ENCODE data around the gene S100A13.

S100A13 gene

GRCh38 chr1:153624965-153625611 lies 2.2 kb downstream of the S100A13 start:
- H3K9me3 Mint-ChIP-seq, result no peaks in the 10 kb centered on the region

GRCh38 chr1:153623101-153623500 lies 4.2 kb downstream of the S100A13 start:
- H3K4me3 Mint-ChIP-seq, result no peak overlapping the region
- no peak overlapping the region for H3K27ac Mint-ChIP-seq
- H3K27me3 Mint-ChIP-seq (ENCODE audit: low read depth), result no peaks in the 10 kb centered on the region
- H3K36me3 Mint-ChIP-seq (ENCODE audit: low read depth), result no peaks in the 10 kb centered on the region
- H3K4me1 Mint-ChIP-seq (ENCODE audit: low read depth), result no peaks in the 10 kb centered on the region
- no peaks in the 10 kb centered on the region for H3K9me3 Mint-ChIP-seq

More at GRCh38 chr1:153624965-153625611, 2.2 kb downstream of the S100A13 start:
- Mint-ChIP-seq H3K27ac (no peak overlapping the region), H3K4me3 (no peak overlapping the region), H3K36me3 (ENCODE audit: low read depth) (no peaks in the 10 kb centered on the region), H3K4me1 (ENCODE audit: low read depth) (no peaks in the 10 kb centered on the region), H3K27me3 (ENCODE audit: low read depth) (no peaks in the 10 kb centered on the region)

- peaks cover 5% of the 10 kb centered on the region for H3K4me1 Mint-ChIP-seq (ENCODE audit: low read depth)
- no peaks in the 10 kb centered on the region for H3K36me3 Mint-ChIP-seq (ENCODE audit: low read depth)
- H3K4me3 Mint-ChIP-seq, result no peak overlapping the region
- no peaks in the 10 kb centered on the region for H3K9me3 Mint-ChIP-seq
- no peak overlapping the region for H3K27ac Mint-ChIP-seq
- H3K27me3 Mint-ChIP-seq (ENCODE audit: low read depth), result no peaks in the 10 kb centered on the region
These were observed 8.1 kb downstream of the S100A13 start for GRCh38 chr1:153619171-153619570.

GRCh38 chr1:153617663-153618062 lies 9.6 kb downstream of the S100A13 start:
- no peaks in the 10 kb centered on the region for H3K36me3 Mint-ChIP-seq (ENCODE audit: low read depth)
- H3K27me3 Mint-ChIP-seq (ENCODE audit: low read depth), result no peaks in the 10 kb centered on the region
- H3K4me3 Mint-ChIP-seq, result no peak overlapping the region
- H3K4me1 Mint-ChIP-seq (ENCODE audit: low read depth), result peaks cover 5% of the 10 kb centered on the region
- no peaks in the 10 kb centered on the region for H3K9me3 Mint-ChIP-seq
- no peak overlapping the region for H3K27ac Mint-ChIP-seq

- Mint-ChIP-seq H3K4me1 (ENCODE audit: low read depth) (peaks cover 5% of the 10 kb centered on the region), H3K27me3 (ENCODE audit: low read depth) (no peaks in the 10 kb centered on the region), H3K9me3 (no peaks in the 10 kb centered on the region), H3K36me3 (ENCODE audit: low read depth) (no peaks in the 10 kb centered on the region), H3K27ac (no peak overlapping the region), H3K4me3 (no peak overlapping the region)
These were observed 10.4 kb downstream of the S100A13 start for GRCh38 chr1:153616917-153617311.

- no peak within 1 kb of the TSS for H3K4me3 Mint-ChIP-seq
- H3K9me3 Mint-ChIP-seq, result no peaks in the 10 kb centered on the region
- no peak within 1 kb of the TSS for H3K27ac Mint-ChIP-seq
- H3K27me3 Mint-ChIP-seq (ENCODE audit: low read depth), result no peaks in the 10 kb centered on the region
- H3K4me1 Mint-ChIP-seq (ENCODE audit: low read depth), result peaks cover 5% of the 10 kb centered on the region
- H3K36me3 Mint-ChIP-seq (ENCODE audit: low read depth), result no peaks in the 10 kb centered on the region
These were observed 11.0 kb downstream of the S100A13 start, which contains the start of gene S100A14 for GRCh38 chr1:153616144-153616916. TSS of gene S100A14 (minus strand) at chr1:153616325. CDS start at chr1:153615858, 467 bp downstream.

GRCh38 chr1:153615406-153615805 lies 11.9 kb downstream of the S100A13 start:
- Mint-ChIP-seq H3K4me3 (no peak overlapping the region), H3K9me3 (no peaks in the 10 kb centered on the region), H3K4me1 (ENCODE audit: low read depth) (peaks cover 5% of the 10 kb centered on the region), H3K36me3 (ENCODE audit: low read depth) (no peaks in the 10 kb centered on the region), H3K27me3 (ENCODE audit: low read depth) (no peaks in the 10 kb centered on the region), H3K27ac (no peak overlapping the region)

- Mint-ChIP-seq H3K4me1 (ENCODE audit: low read depth) (peaks cover 5% of the 10 kb centered on the region), H3K4me3 (no peak overlapping the region), H3K36me3 (ENCODE audit: low read depth) (no peaks in the 10 kb centered on the region), H3K27me3 (ENCODE audit: low read depth) (no peaks in the 10 kb centered on the region), H3K27ac (no peak overlapping the region), H3K9me3 (no peaks in the 10 kb centered on the region)
These were observed 12.4 kb downstream of the S100A13 start for GRCh38 chr1:153614906-153615305.

GRCh38 chr1:153614189-153614900 lies 13.0 kb downstream of the S100A13 start:
- no peaks in the 10 kb centered on the region for H3K9me3 Mint-ChIP-seq
- peaks cover 5% of the 10 kb centered on the region for H3K4me1 Mint-ChIP-seq (ENCODE audit: low read depth)
- no peak overlapping the region for H3K4me3 Mint-ChIP-seq
- H3K27ac Mint-ChIP-seq, result no peak overlapping the region
- H3K27me3 Mint-ChIP-seq (ENCODE audit: low read depth), result no peaks in the 10 kb centered on the region
- H3K36me3 Mint-ChIP-seq (ENCODE audit: low read depth), result no peaks in the 10 kb centered on the region

GRCh38 chr1:153613406-153613805 lies 13.9 kb downstream of the S100A13 start:
- H3K27me3 Mint-ChIP-seq (ENCODE audit: low read depth), result no peaks in the 10 kb centered on the region
- H3K9me3 Mint-ChIP-seq, result no peaks in the 10 kb centered on the region
- H3K36me3 Mint-ChIP-seq (ENCODE audit: low read depth), result no peaks in the 10 kb centered on the region
- no peak overlapping the region for H3K27ac Mint-ChIP-seq
- H3K4me1 Mint-ChIP-seq (ENCODE audit: low read depth), result peaks cover 5% of the 10 kb centered on the region
- no peak overlapping the region for H3K4me3 Mint-ChIP-seq

GRCh38 chr1:153612755-153613331 lies 14.5 kb downstream of the S100A13 start, which contains the start of gene S100A16:
TSS of gene S100A16 (minus strand) at chr1:153613137. CDS start at chr1:153608151, 4,986 bp downstream.
- Mint-ChIP-seq H3K27ac (no peak within 1 kb of the TSS), H3K4me1 (ENCODE audit: low read depth) (peaks cover 4% of the 10 kb centered on the region), H3K27me3 (ENCODE audit: low read depth) (no peaks in the 10 kb centered on the region), H3K4me3 (no peak within 1 kb of the TSS), H3K36me3 (ENCODE audit: low read depth) (no peaks in the 10 kb centered on the region), H3K9me3 (no peaks in the 10 kb centered on the region)

GRCh38 chr1:153612111-153612754 lies 15.1 kb downstream of the S100A13 start:
- Mint-ChIP-seq H3K9me3 (no peaks in the 10 kb centered on the region), H3K27me3 (ENCODE audit: low read depth) (no peaks in the 10 kb centered on the region), H3K4me3 (no peak overlapping the region), H3K36me3 (ENCODE audit: low read depth) (no peaks in the 10 kb centered on the region), H3K4me1 (ENCODE audit: low read depth) (no peaks in the 10 kb centered on the region), H3K27ac (no peak overlapping the region)

- Mint-ChIP-seq H3K27me3 (ENCODE audit: low read depth) (no peaks in the 10 kb centered on the region), H3K4me1 (ENCODE audit: low read depth) (no peaks in the 10 kb centered on the region), H3K27ac (no peak overlapping the region), H3K4me3 (no peak overlapping the region), H3K9me3 (no peaks in the 10 kb centered on the region), H3K36me3 (ENCODE audit: low read depth) (no peaks in the 10 kb centered on the region)
These were observed 15.9 kb downstream of the S100A13 start for GRCh38 chr1:153611356-153611755.

GRCh38 chr1:153610811-153611301 lies 16.4 kb downstream of the S100A13 start:
- no peak overlapping the region for H3K4me3 Mint-ChIP-seq
- no peak overlapping the region for H3K27ac Mint-ChIP-seq
- no peaks in the 10 kb centered on the region for H3K9me3 Mint-ChIP-seq
- no peaks in the 10 kb centered on the region for H3K4me1 Mint-ChIP-seq (ENCODE audit: low read depth)
- H3K36me3 Mint-ChIP-seq (ENCODE audit: low read depth), result no peaks in the 10 kb centered on the region
- H3K27me3 Mint-ChIP-seq (ENCODE audit: low read depth), result no peaks in the 10 kb centered on the region

All from T-helper 1 cell treated with Interleukin-12 subunit alpha and Interleukin-12 subunit beta and Interleukin-4 antibody, amounts not matched to agents 30 μg/mL and 1 μg/mL, for 36 hours (primary cell).